CD4-positive, alpha-beta T cell treated with Interleukin-6 at 100 ng/mL for 8 hours (primary cell): ENCODE results near the gene JPT1.
"Not testable (repeated sequence)": the region's sequence is repeated elsewhere in the genome, so short reads cannot be mapped to it uniquely, and the experiment has no call there.

ENCODE experiments used
- DNase-seq: peaks from one replicate; pipeline ENCODE4 v3.0.0-alpha.2; 2020; ENCODE audit warnings: mixed read lengths, low spot score

The JPT1 gene

DNA sequence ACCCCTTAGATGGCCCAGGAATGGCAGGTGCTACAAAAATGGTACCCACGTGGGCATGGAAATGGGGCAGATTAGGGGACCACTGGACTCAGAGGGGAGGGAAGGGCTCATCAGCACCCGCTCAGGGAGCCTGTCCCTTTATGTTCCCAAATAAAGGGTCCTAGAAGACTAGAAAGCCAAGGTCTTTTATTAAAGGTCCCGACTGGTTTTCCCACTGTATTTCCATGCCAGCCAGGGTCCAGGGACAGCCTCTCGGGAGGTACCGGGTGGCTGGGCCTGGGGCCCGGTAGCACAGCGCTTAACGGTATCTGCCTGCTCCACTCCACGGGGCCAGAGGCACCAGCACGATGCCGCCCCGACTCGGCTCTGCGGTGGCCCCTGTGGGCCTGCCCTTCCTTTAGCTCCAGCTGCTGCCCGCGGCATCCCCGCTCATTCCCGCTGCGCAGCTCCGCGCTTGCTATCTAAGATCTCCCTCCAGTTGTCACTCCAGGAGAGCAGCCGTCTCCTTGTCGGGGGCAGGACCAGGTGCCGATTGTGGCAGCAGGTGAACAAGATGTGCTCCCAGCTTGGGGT, 24.2 kb downstream of the JPT1 start:
- no peak for DNase-seq

DNA sequence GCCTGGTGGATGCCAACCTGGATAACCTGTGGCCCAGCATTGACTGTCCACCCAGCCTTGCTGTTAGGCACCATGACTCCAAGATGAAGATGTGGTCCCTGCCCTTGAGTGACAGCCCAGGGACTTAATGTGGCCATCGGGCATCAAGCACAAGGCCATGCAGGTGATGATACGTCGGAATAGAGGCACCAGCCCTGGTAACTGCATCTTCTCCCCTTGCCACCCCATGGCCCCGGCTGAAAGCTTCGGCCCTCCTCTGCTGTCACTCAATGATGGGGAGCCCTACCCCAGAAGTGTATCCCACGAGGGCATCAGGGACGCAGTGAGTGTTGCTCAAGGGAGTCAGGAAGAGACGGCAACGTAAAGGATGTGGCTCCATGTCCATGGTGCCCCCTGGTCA, 24.7 kb downstream of the JPT1 start:
- DNase-seq = no peak

DNA sequence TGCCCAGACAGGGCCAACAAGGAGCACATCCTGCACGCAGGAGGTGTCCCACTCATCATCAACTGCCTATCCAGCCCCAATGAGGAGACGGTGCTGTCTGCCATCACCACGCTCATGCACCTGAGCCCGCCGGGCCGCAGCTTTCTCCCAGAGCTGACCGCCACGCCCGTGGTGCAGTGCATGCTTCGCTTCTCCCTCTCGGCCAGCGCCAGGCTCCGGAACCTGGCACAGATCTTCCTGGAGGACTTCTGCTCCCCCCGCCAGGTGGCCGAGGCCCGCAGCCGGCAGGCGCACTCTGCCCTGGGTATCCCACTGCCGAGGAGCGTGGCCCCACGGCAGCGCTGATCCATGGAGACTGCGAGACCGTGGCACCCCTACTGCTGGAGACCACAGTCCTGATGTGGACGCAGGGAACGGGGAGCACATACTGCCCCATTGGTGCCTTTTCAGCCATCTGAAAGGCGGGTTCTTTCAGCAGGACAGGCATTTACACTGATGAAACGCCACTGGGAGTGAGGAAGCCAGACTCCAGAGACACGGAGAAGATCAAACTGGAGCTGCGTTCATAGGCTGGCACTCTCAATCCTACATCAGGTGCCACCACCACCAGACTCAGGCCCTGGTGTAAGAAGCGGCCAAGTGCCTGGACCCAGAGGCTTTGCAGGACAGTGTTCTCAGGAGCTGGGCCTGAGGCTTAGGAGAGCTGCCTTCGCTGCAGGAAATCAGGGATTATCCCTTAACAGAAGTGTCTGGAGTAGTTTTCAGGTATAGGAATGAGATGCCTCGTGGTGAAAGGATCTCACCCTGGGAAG, 25.4 kb downstream of the JPT1 start:
- DNase-seq = no peak

DNA sequence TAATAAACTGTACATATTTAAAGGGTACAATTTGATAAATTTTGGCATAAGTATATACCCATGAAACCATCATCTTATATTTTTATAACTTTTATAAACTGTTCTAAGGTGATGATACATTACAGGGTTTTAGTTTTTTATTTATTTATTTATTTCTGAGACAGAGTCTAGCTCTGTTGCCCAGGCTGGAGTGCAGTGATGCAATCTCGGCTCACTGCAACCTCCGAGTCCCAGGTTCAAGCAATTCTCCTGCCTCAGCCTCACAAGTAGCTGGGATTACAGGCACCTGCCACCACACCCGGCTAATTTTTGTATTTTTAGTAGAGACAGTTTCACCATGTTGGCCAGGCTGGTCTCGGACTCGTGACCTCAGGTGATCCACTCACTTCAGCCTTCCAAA, 26.4 kb downstream of the JPT1 start:
- DNase-seq = not testable (repeated sequence)

GRCh38 chr17:75126954-75127353, 27.4 kb downstream of the JPT1 start:
- no peak for DNase-seq

DNA sequence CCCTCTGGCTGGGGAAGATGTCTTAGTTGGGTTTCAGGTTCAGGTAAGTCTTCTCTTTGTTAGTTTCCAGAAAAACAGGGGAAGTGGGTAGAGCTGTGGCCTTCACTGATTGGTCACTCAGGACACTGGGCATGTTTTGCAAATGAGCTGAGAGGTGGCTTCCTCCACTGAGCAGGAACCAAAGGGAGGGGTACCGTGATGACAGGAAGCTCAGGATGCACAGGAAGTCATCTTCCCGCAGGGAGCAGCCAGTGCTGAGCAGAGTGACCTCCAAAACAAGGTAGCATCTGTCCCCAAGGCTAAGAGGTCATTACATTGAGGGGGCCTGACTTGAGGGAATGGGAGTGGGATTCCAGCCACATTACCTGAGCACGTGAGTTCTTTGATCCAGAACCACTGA, 28.3 kb downstream of the JPT1 start:
- no peak for DNase-seq

GRCh38 chr17:75124819-75125162, 29.5 kb downstream of the JPT1 start:
- no peak for DNase-seq

GRCh38 chr17:75124041-75124818, 30.1 kb downstream of the JPT1 start:
- DNase-seq = peak; percentile 74

DNA sequence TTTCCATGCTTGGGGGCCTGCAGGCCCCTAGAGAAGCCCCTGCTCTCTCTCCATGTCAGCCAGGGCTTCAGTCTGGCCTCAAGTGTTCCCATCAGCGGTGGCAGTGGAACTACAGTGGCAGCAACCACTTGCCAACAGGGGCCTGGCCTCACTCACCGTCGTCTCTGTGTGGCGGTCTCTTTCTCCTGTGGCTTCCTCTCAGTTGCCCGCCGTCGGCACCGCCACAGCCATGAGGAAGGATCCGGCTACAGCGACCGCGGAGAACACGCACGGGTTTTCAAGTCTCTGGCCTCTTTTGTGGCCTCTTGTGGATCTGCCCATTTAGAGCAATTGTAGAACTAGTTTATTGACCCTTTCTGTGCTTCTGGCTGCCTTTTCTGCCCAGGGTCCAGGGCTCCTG, 36.0 kb downstream of the JPT1 start:
- DNase-seq = no peak

GRCh38 chr17:75116737-75117136, 37.6 kb downstream of the JPT1 start:
- no peak for DNase-seq

GRCh38 chr17:75115555-75115954, 38.8 kb downstream of the JPT1 start:
- no peak for DNase-seq

- no peak for DNase-seq
These were observed 39.6 kb downstream of the JPT1 start for GRCh38 chr17:75114552-75115314.

GRCh38 chr17:75113798-75114551, 40.3 kb downstream of the JPT1 start:
- DNase-seq = peak; percentile 92

GRCh38 chr17:75111777-75112335, 42.5 kb downstream of the JPT1 start:
- no peak for DNase-seq

- DNase-seq = no peak
These were observed 43.9 kb downstream of the JPT1 start for GRCh38 chr17:75110234-75110937.

DNA sequence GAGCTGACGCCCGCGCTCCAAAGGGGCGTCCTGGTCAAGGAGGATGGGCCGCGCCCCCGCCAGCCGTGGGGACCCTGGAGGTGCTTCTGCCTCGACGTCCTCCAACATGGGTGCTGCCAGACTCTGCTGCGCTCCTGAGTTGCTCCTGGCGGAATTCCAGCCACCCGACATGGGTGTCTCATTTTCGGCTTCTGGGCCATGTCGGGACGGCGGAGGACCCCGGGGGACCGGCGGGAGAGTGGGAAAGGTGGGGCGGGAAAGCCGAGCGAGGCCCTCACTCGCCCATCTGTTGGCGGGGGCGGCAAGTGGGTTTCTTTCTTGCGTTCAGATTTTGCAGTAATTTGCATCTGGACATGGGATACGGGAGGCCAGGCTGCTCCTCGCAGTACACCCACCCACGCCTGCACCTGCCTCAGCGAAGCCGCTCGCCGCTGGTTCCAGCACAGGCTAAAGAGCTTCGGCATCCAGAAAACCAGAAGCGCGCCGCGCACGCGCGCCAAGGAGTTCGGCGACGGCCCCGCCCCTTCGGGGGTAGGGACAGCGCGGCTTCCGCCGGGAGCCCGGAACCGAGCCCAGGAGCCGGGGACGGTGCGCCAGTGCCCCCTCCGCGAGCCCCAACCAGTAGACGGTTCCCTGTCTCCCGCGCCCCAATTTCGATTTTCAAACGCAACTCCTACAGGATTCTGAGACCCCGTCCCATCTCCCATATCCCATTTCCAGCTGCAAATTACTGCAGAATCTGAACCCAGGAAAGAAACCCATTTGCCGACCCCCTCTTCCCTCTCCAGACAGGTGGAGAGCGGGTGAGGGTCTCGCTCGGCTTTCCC, 44.7 kb downstream of the JPT1 start, which contains the start of gene ARMC7:
Gene ARMC7, plus strand, starts transcription at position 563 of the 827 bp plus-strand sequence. CDS start 320 bp downstream, outside the sequence.
- peak; percentile 89 for DNase-seq

DNA sequence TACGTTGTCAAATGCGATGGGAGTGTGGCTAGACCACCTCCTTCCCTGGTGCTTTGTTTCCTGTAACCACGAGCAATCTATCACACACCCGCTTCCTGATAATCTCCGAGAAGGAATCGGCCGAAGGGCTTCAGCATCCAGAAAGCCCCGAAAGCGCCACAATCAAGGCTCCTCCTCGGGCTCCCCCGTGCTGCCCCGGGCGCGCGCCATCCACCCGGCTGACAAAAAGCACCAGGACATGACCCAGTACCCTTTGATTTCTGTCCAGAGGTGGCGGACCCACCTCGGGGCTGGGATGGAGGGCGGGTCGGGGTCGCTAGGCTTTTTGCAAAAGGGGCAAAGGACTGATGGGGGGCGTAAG, 45.3 kb downstream of the JPT1 start:
- no peak for DNase-seq

- DNase-seq = no peak
These were observed 46.1 kb downstream of the JPT1 start for GRCh38 chr17:75108193-75108592.
